ENCODE measurements around the gene GNE. TPM values are rescaled to one million over a fixed set of nuclear protein-coding genes. Genes with fewer than 3 reads are reported as not detected.
"Not testable (repeated sequence)": the region's sequence is repeated elsewhere in the genome, so short reads cannot be mapped to it uniquely, and the experiment has no call there.

The GNE gene
- polyA plus RNA-seq, 1 donor (not counting 4 experiments of a cell fraction or from before 2014, with no cell fraction given): 10.1 TPM

DNA sequence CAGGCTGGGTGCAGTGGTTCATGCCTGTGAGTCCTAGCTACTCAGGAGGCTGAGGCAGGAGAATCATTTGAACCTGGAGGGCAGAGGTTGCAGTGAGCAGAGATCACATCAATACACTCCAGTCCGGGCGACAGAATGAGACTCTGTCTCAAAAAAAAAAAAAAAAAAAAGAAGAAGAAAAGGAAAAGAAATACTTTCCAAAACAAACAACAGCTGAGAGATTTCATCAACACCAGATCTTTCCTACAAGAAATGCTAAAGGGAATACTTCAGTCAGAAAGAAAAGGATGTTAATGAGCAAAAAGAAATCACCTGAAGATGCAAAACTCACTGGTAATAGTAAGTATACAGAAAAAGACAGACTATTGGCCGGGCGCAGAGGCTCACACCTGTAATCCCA, 80.7 kb downstream of the GNE start:
- Histone ChIP-seq H3K36me3 (ENCODE audit: control insufficient read depth in 2 of 2, extremely low read depth in 1 of 2, insufficient read depth in 2 of 2, low read length in 2 of 2) (no peaks in the 10 kb centered on the region), H3K79me2 (ENCODE audit: control insufficient read depth, insufficient read depth, low read length) (no peaks in the 10 kb centered on the region), H3K4me1 (ENCODE audit: control insufficient read depth, extremely low read depth, insufficient read depth, low read length) (no peaks in the 10 kb centered on the region), H3K9me1 (ENCODE audit: control insufficient read depth, extremely low read depth, insufficient read depth, low read length) (no peaks in the 10 kb centered on the region), H3K27me3 (ENCODE audit: control insufficient read depth, extremely low read depth, insufficient read depth, low read length) (no peaks in the 10 kb centered on the region), H2AFZ (ENCODE audit: control insufficient read depth, low read length) (no peak overlapping the region), H4K20me1 (ENCODE audit: control insufficient read depth, extremely low read depth, insufficient read depth, low read length) (no peaks in the 10 kb centered on the region), H3K4me2 (ENCODE audit: control insufficient read depth, extremely low read depth, insufficient read depth, low read depth, low read length) (no peak overlapping the region), H3K27ac (ENCODE audit: control insufficient read depth, insufficient read depth, low read length) (no peak overlapping the region), H3K9me3 (ENCODE audit: control insufficient read depth, low read depth, low read length) (no peaks in the 10 kb centered on the region), H3K9ac (ENCODE audit: control insufficient read depth, extremely low read depth, insufficient read depth, low read length) (no peak overlapping the region), H3K4me3 (ENCODE audit: control insufficient read depth in 2 of 3, extremely low read depth in 1 of 3, insufficient read depth in 2 of 3, low read depth in 1 of 3, low read length in 3 of 3) (no peak overlapping the region)
- no peak for TF ChIP-seq EZH2 (IDR thresholded peaks at IDR 0.05; ENCODE audit: low read length)
- TF ChIP-seq, protein P1, sequence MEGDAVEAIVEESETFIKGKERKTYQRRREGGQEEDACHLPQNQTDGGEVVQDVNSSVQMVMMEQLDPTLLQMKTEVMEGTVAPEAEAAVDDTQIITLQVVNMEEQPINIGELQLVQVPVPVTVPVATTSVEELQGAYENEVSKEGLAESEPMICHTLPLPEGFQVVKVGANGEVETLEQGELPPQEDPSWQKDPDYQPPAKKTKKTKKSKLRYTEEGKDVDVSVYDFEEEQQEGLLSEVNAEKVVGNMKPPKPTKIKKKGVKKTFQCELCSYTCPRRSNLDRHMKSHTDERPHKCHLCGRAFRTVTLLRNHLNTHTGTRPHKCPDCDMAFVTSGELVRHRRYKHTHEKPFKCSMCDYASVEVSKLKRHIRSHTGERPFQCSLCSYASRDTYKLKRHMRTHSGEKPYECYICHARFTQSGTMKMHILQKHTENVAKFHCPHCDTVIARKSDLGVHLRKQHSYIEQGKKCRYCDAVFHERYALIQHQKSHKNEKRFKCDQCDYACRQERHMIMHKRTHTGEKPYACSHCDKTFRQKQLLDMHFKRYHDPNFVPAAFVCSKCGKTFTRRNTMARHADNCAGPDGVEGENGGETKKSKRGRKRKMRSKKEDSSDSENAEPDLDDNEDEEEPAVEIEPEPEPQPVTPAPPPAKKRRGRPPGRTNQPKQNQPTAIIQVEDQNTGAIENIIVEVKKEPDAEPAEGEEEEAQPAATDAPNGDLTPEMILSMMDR (optimal IDR thresholded peaks at IDR 0.05 in 1 of 3, IDR thresholded peaks at IDR 0.05 in 1 of 3, conservative IDR thresholded peaks at IDR 0.05 in 1 of 3; ENCODE audit: extremely low read depth in 1 of 3, insufficient read depth in 2 of 3, low read length in 3 of 3): no peak
- FAIRE-seq (no peak), DNase-seq (ENCODE audit: low read depth, low spot score) (no peak)
- dilution Hi-C loops (cut with MboI; ENCODE audit: extremely low pct_ligation_motif_present, low sequenced_read_pairs): no loop called here

DNA sequence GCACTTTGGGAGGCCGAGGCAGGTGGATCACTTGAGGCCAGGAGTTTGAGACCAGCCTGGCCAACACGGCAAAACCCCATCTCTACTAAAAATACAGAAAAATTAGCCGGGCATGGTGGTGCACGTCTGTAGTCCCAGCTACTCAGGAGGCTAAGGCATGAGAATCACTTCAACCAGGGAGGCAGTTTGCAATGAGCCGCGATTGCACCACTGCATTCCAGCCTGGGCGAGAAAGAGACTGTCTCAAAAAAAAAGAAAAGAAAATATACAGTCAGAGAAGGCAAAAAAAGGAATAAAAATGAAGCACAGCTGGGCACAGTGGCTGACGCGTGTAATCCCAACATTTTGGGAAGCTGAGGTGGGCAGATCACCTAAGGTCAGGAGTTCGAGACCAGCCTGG, 81.8 kb downstream of the GNE start:
- dilution Hi-C loops (cut with MboI; ENCODE audit: extremely low pct_ligation_motif_present, low sequenced_read_pairs); H3K9ac ChIP-seq (ENCODE audit: control insufficient read depth, extremely low read depth, insufficient read depth, low read length); H3K79me2 ChIP-seq (ENCODE audit: control insufficient read depth, insufficient read depth, low read length); H3K27me3 ChIP-seq (ENCODE audit: control insufficient read depth, extremely low read depth, insufficient read depth, low read length); H3K4me1 ChIP-seq (ENCODE audit: control insufficient read depth, extremely low read depth, insufficient read depth, low read length); H3K9me3 ChIP-seq (ENCODE audit: control insufficient read depth, low read depth, low read length); H3K9me1 ChIP-seq (ENCODE audit: control insufficient read depth, extremely low read depth, insufficient read depth, low read length); H2AFZ ChIP-seq (ENCODE audit: control insufficient read depth, low read length); H3K4me3 ChIP-seq (ENCODE audit: control insufficient read depth in 2 of 3, extremely low read depth in 1 of 3, insufficient read depth in 2 of 3, low read depth in 1 of 3, low read length in 3 of 3); DNase-seq (ENCODE audit: low read depth, low spot score); H4K20me1 ChIP-seq (ENCODE audit: control insufficient read depth, extremely low read depth, insufficient read depth, low read length); H3K4me2 ChIP-seq (ENCODE audit: control insufficient read depth, extremely low read depth, insufficient read depth, low read depth, low read length); H3K36me3 ChIP-seq (ENCODE audit: control insufficient read depth in 2 of 2, extremely low read depth in 1 of 2, insufficient read depth in 2 of 2, low read length in 2 of 2); H3K27ac ChIP-seq (ENCODE audit: control insufficient read depth, insufficient read depth, low read length); FAIRE-seq: not testable (repeated sequence)

- H4K20me1 ChIP-seq (ENCODE audit: control insufficient read depth, extremely low read depth, insufficient read depth, low read length); H3K9ac ChIP-seq (ENCODE audit: control insufficient read depth, extremely low read depth, insufficient read depth, low read length); H3K4me1 ChIP-seq (ENCODE audit: control insufficient read depth, extremely low read depth, insufficient read depth, low read length); H2AFZ ChIP-seq (ENCODE audit: control insufficient read depth, low read length); H3K9me3 ChIP-seq (ENCODE audit: control insufficient read depth, low read depth, low read length); H3K27ac ChIP-seq (ENCODE audit: control insufficient read depth, insufficient read depth, low read length); H3K79me2 ChIP-seq (ENCODE audit: control insufficient read depth, insufficient read depth, low read length); H3K36me3 ChIP-seq (ENCODE audit: control insufficient read depth in 2 of 2, extremely low read depth in 1 of 2, insufficient read depth in 2 of 2, low read length in 2 of 2); H3K4me2 ChIP-seq (ENCODE audit: control insufficient read depth, extremely low read depth, insufficient read depth, low read depth, low read length); H3K4me3 ChIP-seq (ENCODE audit: control insufficient read depth in 2 of 3, extremely low read depth in 1 of 3, insufficient read depth in 2 of 3, low read depth in 1 of 3, low read length in 3 of 3); dilution Hi-C loops (cut with MboI; ENCODE audit: extremely low pct_ligation_motif_present, low sequenced_read_pairs); H3K9me1 ChIP-seq (ENCODE audit: control insufficient read depth, extremely low read depth, insufficient read depth, low read length); FAIRE-seq; H3K27me3 ChIP-seq (ENCODE audit: control insufficient read depth, extremely low read depth, insufficient read depth, low read length); DNase-seq (ENCODE audit: low read depth, low spot score): not testable (repeated sequence)
Measured at GRCh38 chr9:36175209-36175608, 83.0 kb downstream of the GNE start.
